GM12872 (cell line): ENCODE measurements around the gene SMIM1.

ENCODE experiments used
- TF ChIP-seq, protein P1 (sequence below): IDR thresholded peaks from 3 replicates; pipeline ENCODE4 v1.5.1; 2011; ENCODE audit warnings: low read depth, mild to moderate bottlenecking, low read length, moderate library complexity; ENCODE audit not compliant: insufficient read depth

The SMIM1 gene

GRCh38 chr1:3772027-3772714 is 378 bp upstream of the SMIM1 start:
- TF ChIP-seq, protein P1, sequence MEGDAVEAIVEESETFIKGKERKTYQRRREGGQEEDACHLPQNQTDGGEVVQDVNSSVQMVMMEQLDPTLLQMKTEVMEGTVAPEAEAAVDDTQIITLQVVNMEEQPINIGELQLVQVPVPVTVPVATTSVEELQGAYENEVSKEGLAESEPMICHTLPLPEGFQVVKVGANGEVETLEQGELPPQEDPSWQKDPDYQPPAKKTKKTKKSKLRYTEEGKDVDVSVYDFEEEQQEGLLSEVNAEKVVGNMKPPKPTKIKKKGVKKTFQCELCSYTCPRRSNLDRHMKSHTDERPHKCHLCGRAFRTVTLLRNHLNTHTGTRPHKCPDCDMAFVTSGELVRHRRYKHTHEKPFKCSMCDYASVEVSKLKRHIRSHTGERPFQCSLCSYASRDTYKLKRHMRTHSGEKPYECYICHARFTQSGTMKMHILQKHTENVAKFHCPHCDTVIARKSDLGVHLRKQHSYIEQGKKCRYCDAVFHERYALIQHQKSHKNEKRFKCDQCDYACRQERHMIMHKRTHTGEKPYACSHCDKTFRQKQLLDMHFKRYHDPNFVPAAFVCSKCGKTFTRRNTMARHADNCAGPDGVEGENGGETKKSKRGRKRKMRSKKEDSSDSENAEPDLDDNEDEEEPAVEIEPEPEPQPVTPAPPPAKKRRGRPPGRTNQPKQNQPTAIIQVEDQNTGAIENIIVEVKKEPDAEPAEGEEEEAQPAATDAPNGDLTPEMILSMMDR, result no peak

GRCh38 chr1:3773572-3774275 is 1.2 kb downstream of the SMIM1 start:
- TF ChIP-seq, protein P1, result no peak

GRCh38 chr1:3774276-3774945 is 1.9 kb downstream of the SMIM1 start:
- TF ChIP-seq, protein P1, result no peak

DNA sequence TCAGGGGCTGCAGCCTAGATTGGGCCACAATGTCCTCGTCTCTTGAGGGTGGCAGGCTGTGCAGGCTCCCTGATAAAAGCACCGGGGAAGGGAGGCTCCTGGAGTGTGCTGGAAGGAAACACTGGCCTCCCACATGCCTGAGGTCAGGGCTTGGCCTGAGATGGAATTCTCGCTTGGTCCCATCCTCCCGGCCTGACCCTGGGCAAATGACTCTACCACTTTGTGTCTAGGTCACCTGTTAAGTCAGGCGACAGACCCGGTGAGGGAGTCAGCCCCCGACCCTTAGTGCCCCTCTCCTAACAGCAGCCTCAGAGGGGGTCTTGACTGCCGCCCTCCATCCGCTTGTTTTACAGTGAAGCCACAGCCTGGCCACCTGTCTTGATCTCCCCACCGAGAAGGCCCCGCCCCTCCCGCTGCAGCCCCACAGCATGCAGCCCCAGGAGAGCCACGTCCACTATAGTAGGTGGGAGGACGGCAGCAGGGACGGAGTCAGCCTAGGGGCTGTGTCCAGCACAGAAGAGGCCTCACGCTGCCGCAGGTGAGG is 2.5 kb downstream of the SMIM1 start:
- TF ChIP-seq, protein P1, result no peak

DNA sequence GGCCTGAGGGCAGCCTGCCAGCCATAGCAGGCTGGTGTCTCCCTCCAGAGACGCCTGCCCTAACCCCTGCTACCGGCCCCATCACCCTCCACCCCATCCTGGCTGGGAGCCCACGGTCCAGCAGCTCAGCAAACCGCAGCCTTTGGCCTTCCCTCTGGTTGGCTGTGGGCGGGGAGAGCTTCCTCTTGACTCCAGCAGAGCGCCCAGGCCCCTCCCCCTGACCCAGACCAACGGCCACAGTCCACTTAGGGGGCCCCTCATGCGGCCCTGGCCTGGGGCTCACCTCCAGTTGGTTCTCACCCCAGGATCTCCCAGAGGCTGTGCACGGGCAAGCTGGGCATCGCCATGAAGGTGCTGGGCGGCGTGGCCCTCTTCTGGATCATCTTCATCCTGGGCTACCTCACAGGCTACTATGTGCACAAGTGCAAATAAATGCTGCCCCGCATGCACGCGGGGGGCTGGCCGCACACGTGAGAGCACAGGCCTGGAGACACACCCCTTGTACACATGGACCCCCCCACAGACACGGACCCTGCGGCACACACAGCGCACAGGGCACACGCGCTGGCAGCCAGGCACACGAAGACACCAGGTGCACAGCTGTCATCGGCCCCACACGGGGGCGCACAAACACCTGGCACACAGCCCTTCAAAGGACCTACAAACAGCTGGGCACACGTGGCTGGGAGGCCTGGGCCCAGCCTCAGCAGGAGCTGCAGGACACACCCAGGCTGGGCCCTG is 3.1 kb downstream of the SMIM1 start:
- TF ChIP-seq, protein P1, result peak; percentile 83

GRCh38 chr1:3776231-3776961 is 3.8 kb downstream of the SMIM1 start:
- TF ChIP-seq, protein P1, result no peak
